Subcutaneous abdominal adipose tissue (tissue), 5 donors: ENCODE measurements around the gene POLE3.

Experiments
- H3K27ac ChIP-seq: one replicate; pipeline ENCODE4 v1.7.0; 2013; ENCODE audit warnings: low read depth, mild to moderate bottlenecking, inconsistent platforms, low read length, moderate library complexity
- H3K27me3 ChIP-seq, 5 donors: one replicate each; pipeline ENCODE4 v1.7.0; 2013; ENCODE audit warnings: low read length in 5 of 5, inconsistent platforms in 1 of 5; ENCODE audit not compliant: control insufficient read depth in 5 of 5, insufficient read depth in 4 of 5
- H3K36me3 ChIP-seq, 5 donors: one replicate each; pipeline ENCODE4 v1.7.0; 2013; ENCODE audit warnings: low read length in 5 of 5; ENCODE audit not compliant: control insufficient read depth in 5 of 5, insufficient read depth in 5 of 5
- H3K4me1 ChIP-seq, 5 donors: one replicate each; pipeline ENCODE4 v1.7.0; 2013; ENCODE audit warnings: low read length in 5 of 5, mild to moderate bottlenecking in 3 of 5, moderate library complexity in 1 of 5; ENCODE audit not compliant: control insufficient read depth in 5 of 5, insufficient read depth in 5 of 5
- H3K4me3 ChIP-seq, 5 donors: one replicate each; pipeline ENCODE4 v1.7.0; 2013; ENCODE audit warnings: low read length in 5 of 5, low read depth in 1 of 5
- H3K9ac ChIP-seq, 5 donors: one replicate each; pipeline ENCODE4 v1.7.0; 2013; ENCODE audit warnings: low read length in 5 of 5, mild to moderate bottlenecking in 4 of 5, moderate library complexity in 3 of 5
- H3K9me3 ChIP-seq, 5 donors: one replicate each; pipeline ENCODE4 v1.7.0; 2013; ENCODE audit warnings: low read length in 5 of 5; ENCODE audit not compliant: control insufficient read depth in 5 of 5
- donor health status: healthy.
- donor health status: healthy.
- donor health status: healthy.
- donor health status: healthy.
- donor health status: healthy.

Gene POLE3

GRCh38 chr9:113431191-113431590 lies 20.7 kb upstream of the POLE3 start:
- no peaks in the 10 kb centered on the region for H3K4me1 ChIP-seq
- no peaks in the 10 kb centered on the region for H3K27me3 ChIP-seq
- no peak overlapping the region for H3K9ac ChIP-seq
- H3K4me3 ChIP-seq, result no peak overlapping the region
- no peak overlapping the region for H3K27ac ChIP-seq
- no peaks in the 10 kb centered on the region for H3K9me3 ChIP-seq
- no peaks in the 10 kb centered on the region for H3K36me3 ChIP-seq

- H3K27ac ChIP-seq, result no peak overlapping the region
- H3K4me3 ChIP-seq, result no peak overlapping the region
- H3K36me3 ChIP-seq, result no peaks in the 10 kb centered on the region
These were observed 17.7 kb upstream of the POLE3 start for GRCh38 chr9:113428062-113428615.

GRCh38 chr9:113427629-113428028 lies 17.2 kb upstream of the POLE3 start:
- H3K9me3 ChIP-seq, result no peaks in the 10 kb centered on the region
- H3K36me3 ChIP-seq, result no peaks in the 10 kb centered on the region
- no peak overlapping the region for H3K4me3 ChIP-seq
- H3K4me1 ChIP-seq, result no peaks in the 10 kb centered on the region
- H3K27ac ChIP-seq, result no peak overlapping the region
- H3K27me3 ChIP-seq, result no peaks in the 10 kb centered on the region
- no peak overlapping the region for H3K9ac ChIP-seq

More at GRCh38 chr9:113428062-113428615, 17.7 kb upstream of the POLE3 start:
- H3K9ac ChIP-seq, result no peak overlapping the region
- H3K9me3 ChIP-seq, result no peaks in the 10 kb centered on the region
- no peaks in the 10 kb centered on the region for H3K27me3 ChIP-seq
- H3K4me1 ChIP-seq, result no peaks in the 10 kb centered on the region

GRCh38 chr9:113426701-113427100 lies 16.2 kb upstream of the POLE3 start:
- Histone ChIP-seq H3K27ac (no peak overlapping the region), H3K9ac (no peak overlapping the region), H3K27me3 (no peaks in the 10 kb centered on the region), H3K36me3 (no peaks in the 10 kb centered on the region), H3K4me1 (no peaks in the 10 kb centered on the region), H3K4me3 (no peak overlapping the region), H3K9me3 (no peaks in the 10 kb centered on the region)

- H3K27ac ChIP-seq, result no peak overlapping the region
- no peaks in the 10 kb centered on the region for H3K9me3 ChIP-seq
- H3K4me3 ChIP-seq, result no peak overlapping the region
- no peaks in the 10 kb centered on the region for H3K4me1 ChIP-seq
- H3K9ac ChIP-seq, result no peak overlapping the region
- H3K36me3 ChIP-seq, result no peaks in the 10 kb centered on the region
- no peaks in the 10 kb centered on the region for H3K27me3 ChIP-seq
These were observed 14.6 kb upstream of the POLE3 start for GRCh38 chr9:113425072-113425471.

GRCh38 chr9:113421726-113422125 lies 11.3 kb upstream of the POLE3 start:
- no peak overlapping the region for H3K27ac ChIP-seq
- H3K27me3 ChIP-seq, result no peaks in the 10 kb centered on the region
- H3K4me3 ChIP-seq, result no peak overlapping the region
- no peaks in the 10 kb centered on the region for H3K36me3 ChIP-seq
- H3K9ac ChIP-seq, result no peak overlapping the region
- H3K4me1 ChIP-seq, result peaks cover 0 to 4% (median 0%) of the 10 kb centered on the region in 5 donors
- H3K9me3 ChIP-seq, result no peaks in the 10 kb centered on the region

- Histone ChIP-seq H3K27me3 (no peaks in the 10 kb centered on the region), H3K27ac (no peak overlapping the region), H3K4me3 (no peak overlapping the region)
These were observed 6.9 kb upstream of the POLE3 start for GRCh38 chr9:113417370-113417769.

GRCh38 chr9:113416149-113416721 lies 5.8 kb upstream of the POLE3 start:
- H3K4me1 ChIP-seq, result peaks cover 2 to 12% (median 3%) of the 10 kb centered on the region in 5 donors
- H3K9ac ChIP-seq, result no peak overlapping the region
- H3K27me3 ChIP-seq, result no peaks in the 10 kb centered on the region
- H3K27ac ChIP-seq, result no peak overlapping the region
- H3K9me3 ChIP-seq, result no peaks in the 10 kb centered on the region
- no peak overlapping the region for H3K4me3 ChIP-seq
- no peaks in the 10 kb centered on the region for H3K36me3 ChIP-seq

More at GRCh38 chr9:113417370-113417769, 6.9 kb upstream of the POLE3 start:
- Histone ChIP-seq H3K9me3 (no peaks in the 10 kb centered on the region), H3K4me1 (peaks cover 0 to 12% (median 2%) of the 10 kb centered on the region in 5 donors), H3K9ac (no peak overlapping the region), H3K36me3 (no peaks in the 10 kb centered on the region)

- H3K9ac ChIP-seq, result peak overlapping the region; percentile 84 to 99 (median 98)
- peak overlapping the region; percentile 81 to 96 (median 83) for H3K4me3 ChIP-seq
- peak overlapping the region; percentile 94 for H3K27ac ChIP-seq
- H3K27me3 ChIP-seq, result peaks cover 0 to 4% (median 0%) of the 10 kb centered on the region in 5 donors
- peaks cover 12 to 16% (median 14%) of the 10 kb centered on the region in 5 donors for H3K36me3 ChIP-seq
- H3K9me3 ChIP-seq, result no peaks in the 10 kb centered on the region
- peaks cover 10 to 21% (median 18%) of the 10 kb centered on the region in 5 donors for H3K4me1 ChIP-seq
These were observed 630 bp downstream of the POLE3 start for GRCh38 chr9:113409883-113410206.

GRCh38 chr9:113409481-113409880 lies 994 bp downstream of the POLE3 start:
- Histone ChIP-seq H3K4me3 (peak overlapping the region; percentile 81 to 96 (median 83)), H3K36me3 (peaks cover 12 to 16% (median 14%) of the 10 kb centered on the region in 5 donors), H3K9ac (peak overlapping the region; percentile 84 to 99 (median 98)), H3K27ac (peak overlapping the region; percentile 94), H3K27me3 (peaks cover 0 to 4% (median 0%) of the 10 kb centered on the region in 5 donors), H3K4me1 (peaks cover 10 to 22% (median 21%) of the 10 kb centered on the region in 5 donors), H3K9me3 (no peaks in the 10 kb centered on the region)
